Measurements from ENCODE around the gene PTPRS.

Gene PTPRS

GRCh38 chr19:5291588-5292193, 48.9 kb downstream of the PTPRS start:
- no peak overlapping the region for H3K27ac ChIP-seq
- no peak for TF ChIP-seq ZFX (IDR thresholded peaks at IDR 0.05; ENCODE audit: borderline replicate concordance)
- TF ChIP-seq CTCF (IDR thresholded peaks at IDR 0.05), result no peak

Data from 22Rv1 (cell line).